RCC 7860 (cell line): ENCODE measurements around the gene PDRG1.

ENCODE experiments used
- DNase-seq: peaks from one replicate; pipeline ENCODE4 v3.0.0-alpha.2; 2015; ENCODE audit warnings: low spot score
- FAIRE-seq: peaks from 2 replicates; lab custom pipeline; 2012; peaks lifted over from hg19 to GRCh38; lab: Jason Lieb, UNC

Gene PDRG1

GRCh38 chr20:31910071-31910803, 41.6 kb downstream of the PDRG1 start:
- FAIRE-seq (no peak), DNase-seq (no peak)

- FAIRE-seq (no peak), DNase-seq (no peak)
These were observed 42.4 kb downstream of the PDRG1 start for GRCh38 chr20:31909253-31910070.

GRCh38 chr20:31908424-31908823, 43.4 kb downstream of the PDRG1 start:
- DNase-seq (no peak), FAIRE-seq (no peak)

GRCh38 chr20:31908016-31908415, 43.8 kb downstream of the PDRG1 start:
- FAIRE-seq, result no peak

GRCh38 chr20:31907046-31907445, 44.8 kb downstream of the PDRG1 start:
- no peak for DNase-seq
- no peak for FAIRE-seq

More at GRCh38 chr20:31908016-31908415, 43.8 kb downstream of the PDRG1 start:
- no peak for DNase-seq

- DNase-seq (no peak), FAIRE-seq (no peak)
These were observed 45.8 kb downstream of the PDRG1 start for GRCh38 chr20:31906001-31906400.

GRCh38 chr20:31903627-31904386, 48.0 kb downstream of the PDRG1 start:
- FAIRE-seq (no peak), DNase-seq (no peak)

- DNase-seq, result no peak
- no peak for FAIRE-seq
These were observed 50.2 kb downstream of the PDRG1 start for GRCh38 chr20:31901615-31902014.

- FAIRE-seq (no peak), DNase-seq (no peak)
These were observed 54.3 kb downstream of the PDRG1 start for GRCh38 chr20:31897541-31897940.

GRCh38 chr20:31896049-31896448, 55.8 kb downstream of the PDRG1 start:
- no peak for DNase-seq
- no peak for FAIRE-seq

GRCh38 chr20:31894980-31895675, 56.7 kb downstream of the PDRG1 start:
- DNase-seq (peak; percentile 17), FAIRE-seq (no peak)
